ENCODE results near the gene ATG12.

The ATG12 gene

DNA sequence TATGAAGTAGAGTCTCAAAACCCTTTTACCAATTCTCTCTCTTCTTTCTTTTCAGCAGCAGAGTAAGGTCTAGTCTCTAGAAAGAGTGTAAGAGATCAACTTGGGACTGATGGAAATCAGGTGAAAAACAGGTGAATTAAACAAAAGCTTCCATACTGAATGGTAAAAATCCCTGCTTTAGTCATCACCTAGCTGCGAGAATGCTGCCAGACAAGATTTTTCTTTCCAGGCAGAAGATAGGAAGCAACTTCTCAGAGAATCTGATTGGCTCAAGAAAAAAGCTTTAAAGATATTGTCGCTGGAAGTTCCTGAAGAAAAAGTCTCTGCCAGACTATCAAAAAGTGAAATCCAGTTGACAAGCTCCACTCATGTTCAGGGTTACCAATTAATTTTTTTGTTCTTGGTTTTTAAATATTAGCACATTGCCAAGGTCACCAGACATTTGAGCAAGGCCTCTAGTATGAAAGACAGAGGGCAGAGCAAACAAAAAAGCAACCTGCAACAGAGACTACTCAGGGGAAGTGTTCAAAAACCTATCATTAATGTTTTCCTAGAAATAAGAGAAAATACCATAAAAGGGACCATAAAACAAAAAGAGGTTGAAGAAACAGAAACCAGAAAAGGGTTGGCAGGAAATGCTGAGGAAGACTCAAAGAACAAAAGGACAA, 34.2 kb downstream of the ATG12 start:
- DNase-seq = no peak

DNA sequence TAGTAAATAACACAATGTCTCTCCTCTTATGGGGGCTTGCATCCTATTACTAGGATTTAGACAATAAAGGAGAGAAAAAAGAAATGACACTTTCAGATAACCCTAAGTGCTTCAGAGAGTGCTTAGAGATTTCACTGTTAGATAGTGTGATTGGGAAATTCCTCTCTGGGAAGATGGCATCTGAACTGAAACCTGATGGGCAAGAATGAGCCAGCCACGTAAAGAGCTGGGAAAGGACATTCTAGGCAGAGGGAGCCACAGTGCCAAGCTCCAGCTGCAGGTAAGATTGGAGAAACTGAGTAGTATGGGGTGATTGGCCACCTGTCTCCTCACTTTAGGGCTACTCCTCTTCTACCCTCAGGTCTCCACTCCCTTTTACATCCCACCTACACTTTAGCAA, 39.4 kb downstream of the ATG12 start:
- no peak for DNase-seq

DNA sequence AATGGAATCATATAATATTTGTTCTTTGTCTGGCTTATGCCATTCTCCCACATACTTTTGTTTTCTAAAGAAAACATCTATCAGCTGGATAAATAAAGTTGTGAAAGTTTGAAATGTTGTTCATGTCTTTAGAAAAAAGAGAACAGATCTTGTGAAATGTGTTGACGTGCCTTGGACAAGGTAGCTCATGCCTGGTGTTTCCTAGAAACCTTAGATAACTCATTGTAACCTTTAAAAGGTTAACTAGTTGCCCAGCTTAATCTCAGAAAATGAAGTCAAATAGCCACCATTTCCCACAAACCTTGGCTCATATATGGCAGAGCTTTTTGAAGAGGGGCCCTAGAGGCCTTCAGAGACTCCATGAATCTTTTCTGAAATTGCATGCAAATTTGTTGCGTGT, 40.2 kb downstream of the ATG12 start:
- DNase-seq = no peak

GRCh38 chr5:115800108-115800507, 41.3 kb downstream of the ATG12 start:
- no peak for DNase-seq

DNA sequence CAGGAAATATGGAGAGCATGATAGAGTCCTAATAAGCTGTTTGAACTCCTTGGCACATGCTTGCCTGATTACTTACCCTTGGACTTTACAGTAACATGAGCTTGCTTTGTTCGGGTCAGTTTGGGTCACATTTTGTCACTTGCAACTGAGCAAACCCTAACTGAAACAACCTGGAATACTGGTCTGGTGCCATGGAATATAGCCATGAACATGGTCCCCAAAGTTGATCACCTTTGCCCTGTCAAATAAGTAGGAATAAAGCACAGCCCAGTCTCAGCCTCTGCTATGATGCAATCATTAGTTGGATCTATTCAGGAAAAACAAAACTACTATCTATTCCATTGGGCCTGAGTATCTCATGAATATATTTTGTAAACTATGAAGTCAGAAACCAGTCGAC, 43.1 kb downstream of the ATG12 start:
- no peak for DNase-seq

DNA sequence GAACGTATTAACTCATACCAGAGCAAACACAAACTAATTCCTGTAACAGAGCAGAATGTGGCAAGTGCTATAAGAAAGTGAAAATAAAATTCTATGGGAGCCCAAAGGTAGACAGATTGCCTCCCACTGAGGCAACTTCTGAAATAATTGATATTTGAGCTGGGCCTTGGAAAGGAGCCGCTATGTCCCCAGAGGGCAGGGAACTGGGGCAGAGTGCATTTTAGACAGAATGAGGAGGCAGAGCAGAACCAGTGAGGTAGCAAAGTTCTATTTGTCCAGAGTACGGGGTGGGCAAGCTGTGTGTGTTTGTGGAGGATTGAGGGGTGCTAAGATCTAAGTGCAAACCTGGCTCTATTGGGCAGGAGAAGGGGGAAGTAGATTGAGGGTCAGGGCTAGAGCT, 44.7 kb downstream of the ATG12 start:
- DNase-seq = no peak

DNA sequence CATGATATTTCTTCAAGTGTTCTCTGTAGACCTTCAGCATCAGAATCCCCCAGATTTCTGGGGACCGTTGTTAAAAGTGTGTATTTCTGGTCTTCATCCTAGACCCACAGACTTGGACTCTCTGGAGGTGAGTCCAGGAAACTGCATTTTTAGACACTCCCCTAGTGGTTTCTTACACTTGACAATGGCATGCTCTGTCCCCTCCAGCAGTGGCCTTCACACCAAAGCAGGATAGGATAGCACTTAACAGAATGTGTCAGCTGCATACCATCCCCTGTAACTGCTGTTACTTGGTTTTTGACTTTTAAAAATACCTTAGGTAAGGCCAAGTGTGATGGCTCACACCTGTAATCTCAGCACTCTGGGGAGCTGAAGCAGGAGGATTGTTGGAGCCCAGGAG, 45.7 kb downstream of the ATG12 start:
- DNase-seq = no peak

DNA sequence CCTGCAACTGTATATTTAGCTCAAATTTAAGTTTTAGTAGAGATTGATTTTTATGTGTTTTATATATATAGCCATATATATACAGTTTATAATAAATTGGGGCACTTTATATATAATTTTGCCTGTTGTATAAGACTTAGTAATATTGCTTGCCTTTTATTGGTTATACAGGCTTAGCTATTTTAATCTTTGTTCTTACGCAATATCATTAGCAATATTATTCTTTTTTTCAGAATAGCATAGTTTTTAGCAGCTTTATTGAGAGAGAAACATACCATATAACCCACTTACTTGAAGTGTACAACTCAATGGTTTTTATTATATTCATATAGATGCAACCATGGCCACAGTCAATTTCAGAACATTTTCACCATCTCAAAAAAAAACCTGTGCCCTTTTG, 52.9 kb downstream of the ATG12 start:
- no peak for DNase-seq

GRCh38 chr5:115787426-115787825, 53.9 kb downstream of the ATG12 start:
- DNase-seq = no peak

GRCh38 chr5:115785381-115786065, 55.8 kb downstream of the ATG12 start:
- no peak for DNase-seq

DNA sequence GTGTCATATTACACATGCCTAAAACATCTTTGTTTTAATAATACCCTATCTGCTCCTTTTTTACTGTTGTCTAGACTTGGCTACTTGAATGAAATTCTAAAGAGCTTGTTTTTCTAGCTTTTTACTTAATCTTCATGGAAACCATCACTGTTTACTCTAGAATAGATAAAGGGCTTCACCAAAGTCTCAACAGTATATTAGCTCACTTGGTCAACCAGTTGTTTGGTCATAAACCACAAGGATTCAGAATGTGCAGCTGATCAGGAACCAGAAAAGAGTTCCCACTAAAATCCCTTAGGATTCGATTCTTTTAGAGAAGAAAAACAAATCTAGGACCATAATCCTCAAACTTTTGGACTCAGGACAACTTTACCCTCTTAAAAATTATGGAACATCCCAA, 62.9 kb downstream of the ATG12 start:
- DNase-seq = no peak
